Activated naive CD4-positive, alpha-beta T cell treated with anti-CD3 and anti-CD28 coated beads, Interleukin-2, amount 10 ng/mL, durations not matched to agents 7 days and 5 days (primary cell): ENCODE measurements around the gene POC1A.
A peak's percentile ranks its signal among the peaks of the same experiment; 100 is the strongest.

ENCODE experiments used
- CTCF ChIA-PET: fragments of 350-600 bp; sonication (Branson Sonifier 250); formaldehyde crosslinking; loops from one replicate; lab custom pipeline; 2021; ENCODE audit warnings: antibody characterized with exemption; lab: Charles Lee
- DNase-seq: peaks from one replicate; pipeline ENCODE4 v3.0.0-alpha.2; 2020
- H3K27ac Mint-ChIP-seq: one replicate; pipeline ENCODE4 v1.8.0; 2021; ENCODE audit warnings: mild to moderate bottlenecking, moderate library complexity, mixed read lengths
- H3K27me3 Mint-ChIP-seq: one replicate; pipeline ENCODE4 v1.8.0; 2021; ENCODE audit warnings: mild to moderate bottlenecking, mixed read lengths
- H3K36me3 Mint-ChIP-seq: one replicate; pipeline ENCODE4 v1.8.0; 2021; ENCODE audit warnings: mixed read lengths
- H3K4me1 Mint-ChIP-seq: one replicate; pipeline ENCODE4 v1.8.0; 2021; ENCODE audit warnings: mixed read lengths
- H3K4me3 Mint-ChIP-seq: one replicate; pipeline ENCODE4 v1.8.0; 2021; ENCODE audit warnings: mild to moderate bottlenecking, moderate library complexity, mixed read lengths
- H3K9me3 Mint-ChIP-seq: one replicate; pipeline ENCODE4 v1.8.0; 2021; ENCODE audit warnings: mixed read lengths

The POC1A gene

GRCh38 chr3:52143156-52143555 is 11.1 kb downstream of the POC1A start:
- Mint-ChIP-seq H3K4me3 (no peak overlapping the region), H3K27ac (no peak overlapping the region), H3K36me3 (peaks cover 23% of the 10 kb centered on the region), H3K9me3 (no peaks in the 10 kb centered on the region), H3K4me1 (peaks cover 14% of the 10 kb centered on the region), H3K27me3 (no peaks in the 10 kb centered on the region)
- no peak for DNase-seq
- CTCF ChIA-PET, result interaction anchor here (1.0 to 8.0 kb wide), 6 partner anchors 9 to 148 kb away, joined by 3 to 111 read pairs (median 6); partner anchors contain the start of gene RPL29

- H3K4me3 Mint-ChIP-seq, result no peak overlapping the region
- peaks cover 14% of the 10 kb centered on the region for H3K4me1 Mint-ChIP-seq
- H3K27me3 Mint-ChIP-seq, result no peaks in the 10 kb centered on the region
Measured at GRCh38 chr3:52141751-52142150, 12.5 kb downstream of the POC1A start.

GRCh38 chr3:52140769-52141168 is 13.5 kb downstream of the POC1A start:
- no peak overlapping the region for H3K4me3 Mint-ChIP-seq
- no peak overlapping the region for H3K27ac Mint-ChIP-seq
- no peaks in the 10 kb centered on the region for H3K9me3 Mint-ChIP-seq
- peaks cover 14% of the 10 kb centered on the region for H3K4me1 Mint-ChIP-seq
- no peaks in the 10 kb centered on the region for H3K27me3 Mint-ChIP-seq
- CTCF ChIA-PET, result interaction anchor here (2.5 kb wide), 1 partner anchor 139 kb away, joined by 9 read pairs; no protein-coding TSS in a partner anchor
- no peak for DNase-seq
- H3K36me3 Mint-ChIP-seq, result peaks cover 22% of the 10 kb centered on the region

More at GRCh38 chr3:52141751-52142150, 12.5 kb downstream of the POC1A start:
- H3K36me3 Mint-ChIP-seq, result peaks cover 21% of the 10 kb centered on the region
- no peaks in the 10 kb centered on the region for H3K9me3 Mint-ChIP-seq
- no peak overlapping the region for H3K27ac Mint-ChIP-seq
- no peak for DNase-seq
- CTCF ChIA-PET, result interaction anchor here (0.9 to 8.0 kb wide), 3 partner anchors 139 to 198 kb away, joined by 3 to 111 read pairs (median 3); partner anchors contain the start of gene RPL29

- CTCF ChIA-PET, result interaction anchor here (2.5 kb wide), 1 partner anchor 139 kb away, joined by 9 read pairs; no protein-coding TSS in a partner anchor
- no peaks in the 10 kb centered on the region for H3K9me3 Mint-ChIP-seq
- H3K4me1 Mint-ChIP-seq, result peaks cover 13% of the 10 kb centered on the region
- H3K4me3 Mint-ChIP-seq, result no peak overlapping the region
- H3K36me3 Mint-ChIP-seq, result peaks cover 19% of the 10 kb centered on the region
- no peak overlapping the region for H3K27ac Mint-ChIP-seq
- no peaks in the 10 kb centered on the region for H3K27me3 Mint-ChIP-seq
- DNase-seq, result no peak
Measured at GRCh38 chr3:52140000-52140399, 14.2 kb downstream of the POC1A start.

GRCh38 chr3:52137311-52137710 is 16.9 kb downstream of the POC1A start:
- Mint-ChIP-seq H3K27me3 (no peaks in the 10 kb centered on the region), H3K4me3 (no peak overlapping the region), H3K4me1 (no peaks in the 10 kb centered on the region), H3K9me3 (no peaks in the 10 kb centered on the region), H3K27ac (peak overlapping the region; percentile 37), H3K36me3 (peaks cover 5% of the 10 kb centered on the region)
- no peak for DNase-seq
- CTCF ChIA-PET, result interaction anchor here (1.1 to 1.7 kb wide), 2 partner anchors 14 to 136 kb away, joined by 3 to 8 read pairs; no protein-coding TSS in a partner anchor

GRCh38 chr3:52136513-52136912 is 17.7 kb downstream of the POC1A start:
- H3K36me3 Mint-ChIP-seq, result peaks cover 5% of the 10 kb centered on the region
- H3K4me3 Mint-ChIP-seq, result no peak overlapping the region
- H3K27ac Mint-ChIP-seq, result no peak overlapping the region
- no peak for DNase-seq
- CTCF ChIA-PET, result interaction anchor here (0.8 to 1.7 kb wide), 3 partner anchors 13 to 136 kb away, joined by 3 to 8 read pairs (median 3); no protein-coding TSS in a partner anchor
- no peaks in the 10 kb centered on the region for H3K27me3 Mint-ChIP-seq
- H3K9me3 Mint-ChIP-seq, result no peaks in the 10 kb centered on the region
- H3K4me1 Mint-ChIP-seq, result no peaks in the 10 kb centered on the region

GRCh38 chr3:52135332-52135731 is 18.9 kb downstream of the POC1A start:
- CTCF ChIA-PET, result interaction anchor here (0.8 kb wide), 1 partner anchor 12 kb away, joined by 4 read pairs; no protein-coding TSS in a partner anchor
- Mint-ChIP-seq H3K27me3 (no peaks in the 10 kb centered on the region), H3K4me1 (no peaks in the 10 kb centered on the region), H3K36me3 (peaks cover 5% of the 10 kb centered on the region), H3K9me3 (no peaks in the 10 kb centered on the region), H3K4me3 (no peak overlapping the region), H3K27ac (no peak overlapping the region)
- DNase-seq, result no peak

- DNase-seq, result no peak
- Mint-ChIP-seq H3K4me1 (no peaks in the 10 kb centered on the region), H3K27ac (no peak overlapping the region), H3K36me3 (peaks cover 8% of the 10 kb centered on the region), H3K9me3 (no peaks in the 10 kb centered on the region), H3K27me3 (no peaks in the 10 kb centered on the region), H3K4me3 (no peak overlapping the region)
- CTCF ChIA-PET, result interaction anchor here (0.7 to 1.2 kb wide), 3 partner anchors 8 to 36 kb away, joined by 3 to 4 read pairs (median 3); no protein-coding TSS in a partner anchor
Measured at GRCh38 chr3:52134761-52135160, 19.5 kb downstream of the POC1A start.

GRCh38 chr3:52132930-52133329 is 21.3 kb downstream of the POC1A start:
- no peak for DNase-seq
- CTCF ChIA-PET, result no interaction called here
- no peaks in the 10 kb centered on the region for H3K4me1 Mint-ChIP-seq
- no peaks in the 10 kb centered on the region for H3K9me3 Mint-ChIP-seq
- H3K27me3 Mint-ChIP-seq, result no peaks in the 10 kb centered on the region
- H3K4me3 Mint-ChIP-seq, result no peak overlapping the region
- H3K27ac Mint-ChIP-seq, result no peak overlapping the region
- H3K36me3 Mint-ChIP-seq, result peaks cover 5% of the 10 kb centered on the region

GRCh38 chr3:52132041-52132440 is 22.2 kb downstream of the POC1A start:
- Mint-ChIP-seq H3K4me3 (no peak overlapping the region), H3K27ac (no peak overlapping the region), H3K27me3 (no peaks in the 10 kb centered on the region), H3K9me3 (no peaks in the 10 kb centered on the region), H3K4me1 (peaks cover under 1% of the 10 kb centered on the region), H3K36me3 (peaks cover 5% of the 10 kb centered on the region)
- CTCF ChIA-PET, result interaction anchor here (2.2 kb wide), 1 partner anchor 10 kb away, joined by 6 read pairs; no protein-coding TSS in a partner anchor
- DNase-seq, result no peak

GRCh38 chr3:52130966-52131622 is 23.1 kb downstream of the POC1A start:
- peaks cover 6% of the 10 kb centered on the region for H3K36me3 Mint-ChIP-seq
- CTCF ChIA-PET, result interaction anchor here (1.4 to 2.2 kb wide), 2 partner anchors 9 to 129 kb away, joined by 3 to 6 read pairs; no protein-coding TSS in a partner anchor
- H3K4me1 Mint-ChIP-seq, result peaks cover 2% of the 10 kb centered on the region
- no peak overlapping the region for H3K27ac Mint-ChIP-seq
- no peak for DNase-seq
- H3K4me3 Mint-ChIP-seq, result no peak overlapping the region
- no peaks in the 10 kb centered on the region for H3K9me3 Mint-ChIP-seq
- no peaks in the 10 kb centered on the region for H3K27me3 Mint-ChIP-seq

GRCh38 chr3:52128118-52128683 is 26.0 kb downstream of the POC1A start:
- H3K4me1 Mint-ChIP-seq, result peaks cover 2% of the 10 kb centered on the region
- no peak overlapping the region for H3K4me3 Mint-ChIP-seq
- DNase-seq, result no peak
- CTCF ChIA-PET, result interaction anchor here (1.2 kb wide), 1 partner anchor 126 kb away, joined by 3 read pairs; no protein-coding TSS in a partner anchor
- no peaks in the 10 kb centered on the region for H3K27me3 Mint-ChIP-seq
- H3K36me3 Mint-ChIP-seq, result peaks cover 13% of the 10 kb centered on the region
- H3K9me3 Mint-ChIP-seq, result no peaks in the 10 kb centered on the region
- H3K27ac Mint-ChIP-seq, result no peak overlapping the region

- CTCF ChIA-PET, result no interaction called here
Measured at GRCh38 chr3:52126500-52126899, 27.7 kb downstream of the POC1A start.

GRCh38 chr3:52126036-52126435 is 28.2 kb downstream of the POC1A start:
- peaks cover 17% of the 10 kb centered on the region for H3K36me3 Mint-ChIP-seq
- no peak for DNase-seq
- CTCF ChIA-PET, result no interaction called here
- no peak overlapping the region for H3K27ac Mint-ChIP-seq
- no peaks in the 10 kb centered on the region for H3K9me3 Mint-ChIP-seq
- no peaks in the 10 kb centered on the region for H3K27me3 Mint-ChIP-seq
- no peak overlapping the region for H3K4me3 Mint-ChIP-seq
- H3K4me1 Mint-ChIP-seq, result peaks cover 16% of the 10 kb centered on the region

More at GRCh38 chr3:52126500-52126899, 27.7 kb downstream of the POC1A start:
- Mint-ChIP-seq H3K27ac (no peak overlapping the region), H3K36me3 (peaks cover 16% of the 10 kb centered on the region), H3K4me3 (no peak overlapping the region), H3K27me3 (no peaks in the 10 kb centered on the region), H3K4me1 (peaks cover 12% of the 10 kb centered on the region), H3K9me3 (no peaks in the 10 kb centered on the region)
- DNase-seq, result no peak
